Nephron (organoid): ENCODE results near the gene HS3ST3A1.
"Not testable (repeated sequence)": the region's sequence is repeated elsewhere in the genome, so short reads cannot be mapped to it uniquely, and the experiment has no call there.

ENCODE experiments used
- H3K27ac Mint-ChIP-seq, 3 experiments: 2 replicates each; pipeline ENCODE4 v1.8.0; 2020; ENCODE audit warnings: mixed read lengths in 3 of 3, mild to moderate bottlenecking in 2 of 3, moderate library complexity in 1 of 3
- H3K27me3 Mint-ChIP-seq: 2 replicates; pipeline ENCODE4 v1.8.0; 2021; ENCODE audit warnings: low read depth, mild to moderate bottlenecking, moderate library complexity, mixed read lengths
- H3K36me3 Mint-ChIP-seq: 2 replicates; pipeline ENCODE4 v1.8.0; 2020; ENCODE audit warnings: low read depth, mixed read lengths
- H3K4me1 Mint-ChIP-seq: 2 replicates; pipeline ENCODE4 v1.8.0; 2020; ENCODE audit warnings: mixed read lengths
- H3K4me3 Mint-ChIP-seq, 3 experiments: 2 replicates each; pipeline ENCODE4 v1.8.0; 2020; ENCODE audit warnings: mild to moderate bottlenecking in 3 of 3, mixed read lengths in 3 of 3, moderate library complexity in 2 of 3
- H3K9me3 Mint-ChIP-seq: 2 replicates; pipeline ENCODE4 v1.8.0; 2020; ENCODE audit warnings: mixed read lengths
- CTCF ChIP-seq, 3 experiments: fragments of 200-600 bp; sonication (generic); IDR thresholded peaks; one replicate each; pipeline ENCODE4 v1.5.0; 2021; ENCODE audit warnings: antibody characterized with exemption in 3 of 3; ENCODE audit not compliant: unreplicated experiment in 3 of 3

Gene HS3ST3A1

GRCh38 chr17:13508896-13509295, 92.8 kb downstream of the HS3ST3A1 start:
- H3K4me3 Mint-ChIP-seq, result peak overlapping the region in 2 of 3 experiments; percentile 3 to 7
- no peak for TF ChIP-seq CTCF (IDR thresholded peaks at IDR 0.05; ENCODE audit: unreplicated experiment in 3 of 3)
- peaks cover 4% of the 10 kb centered on the region for H3K27me3 Mint-ChIP-seq
- H3K9me3 Mint-ChIP-seq, result no peaks in the 10 kb centered on the region
- H3K36me3 Mint-ChIP-seq, result no peaks in the 10 kb centered on the region
- H3K4me1 Mint-ChIP-seq, result peaks cover 40% of the 10 kb centered on the region
- H3K27ac Mint-ChIP-seq, result peak overlapping the region in 1 of 3 experiments; percentile 56

GRCh38 chr17:13503526-13503925, 98.2 kb downstream of the HS3ST3A1 start:
- Mint-ChIP-seq H3K27ac (no peak overlapping the region), H3K27me3 (no peaks in the 10 kb centered on the region), H3K4me3 (no peak overlapping the region), H3K4me1 (peaks cover 11% of the 10 kb centered on the region), H3K9me3 (no peaks in the 10 kb centered on the region), H3K36me3 (no peaks in the 10 kb centered on the region)
- no peak for TF ChIP-seq CTCF (IDR thresholded peaks at IDR 0.05; ENCODE audit: unreplicated experiment in 3 of 3)

GRCh38 chr17:13502263-13502662, 99.5 kb downstream of the HS3ST3A1 start:
- Mint-ChIP-seq H3K4me1 (no peaks in the 10 kb centered on the region), H3K4me3 (no peak overlapping the region), H3K27ac (no peak overlapping the region), H3K9me3 (no peaks in the 10 kb centered on the region), H3K36me3 (peaks cover 3% of the 10 kb centered on the region), H3K27me3 (no peaks in the 10 kb centered on the region)
- TF ChIP-seq CTCF (IDR thresholded peaks at IDR 0.05; ENCODE audit: unreplicated experiment in 3 of 3), result no peak

GRCh38 chr17:13500947-13501346, 100.8 kb downstream of the HS3ST3A1 start:
- TF ChIP-seq CTCF (IDR thresholded peaks at IDR 0.05; ENCODE audit: unreplicated experiment in 3 of 3), result no peak
- no peaks in the 10 kb centered on the region for H3K4me1 Mint-ChIP-seq
- H3K27me3 Mint-ChIP-seq, result no peaks in the 10 kb centered on the region
- H3K4me3 Mint-ChIP-seq, result no peak overlapping the region
- no peaks in the 10 kb centered on the region for H3K9me3 Mint-ChIP-seq
- peaks cover 11% of the 10 kb centered on the region for H3K36me3 Mint-ChIP-seq
- H3K27ac Mint-ChIP-seq, result no peak overlapping the region

GRCh38 chr17:13498184-13498583, 103.5 kb downstream of the HS3ST3A1 start:
- Mint-ChIP-seq H3K9me3 (no peaks in the 10 kb centered on the region), H3K4me1 (no peaks in the 10 kb centered on the region), H3K36me3 (peaks cover 26% of the 10 kb centered on the region), H3K4me3 (no peak overlapping the region), H3K27ac (no peak overlapping the region), H3K27me3 (no peaks in the 10 kb centered on the region)
- TF ChIP-seq CTCF (IDR thresholded peaks at IDR 0.05; ENCODE audit: unreplicated experiment in 3 of 3), result no peak

GRCh38 chr17:13496553-13497056, 105.1 kb downstream of the HS3ST3A1 start:
- H3K4me1 Mint-ChIP-seq, H3K4me3 Mint-ChIP-seq, H3K9me3 Mint-ChIP-seq, H3K27me3 Mint-ChIP-seq, H3K27ac Mint-ChIP-seq: not testable (repeated sequence)
- H3K36me3 Mint-ChIP-seq, result peaks cover 26% of the 10 kb centered on the region
